Measurements from ENCODE around the gene DNAJC2. TPM values are rescaled to one million over a fixed set of nuclear protein-coding genes. Genes with fewer than 3 reads are reported as not detected.

DNAJC2 gene
- total RNA-seq, 2 donors from 2014 or later, result 20.3 to 41.3 TPM

DNA sequence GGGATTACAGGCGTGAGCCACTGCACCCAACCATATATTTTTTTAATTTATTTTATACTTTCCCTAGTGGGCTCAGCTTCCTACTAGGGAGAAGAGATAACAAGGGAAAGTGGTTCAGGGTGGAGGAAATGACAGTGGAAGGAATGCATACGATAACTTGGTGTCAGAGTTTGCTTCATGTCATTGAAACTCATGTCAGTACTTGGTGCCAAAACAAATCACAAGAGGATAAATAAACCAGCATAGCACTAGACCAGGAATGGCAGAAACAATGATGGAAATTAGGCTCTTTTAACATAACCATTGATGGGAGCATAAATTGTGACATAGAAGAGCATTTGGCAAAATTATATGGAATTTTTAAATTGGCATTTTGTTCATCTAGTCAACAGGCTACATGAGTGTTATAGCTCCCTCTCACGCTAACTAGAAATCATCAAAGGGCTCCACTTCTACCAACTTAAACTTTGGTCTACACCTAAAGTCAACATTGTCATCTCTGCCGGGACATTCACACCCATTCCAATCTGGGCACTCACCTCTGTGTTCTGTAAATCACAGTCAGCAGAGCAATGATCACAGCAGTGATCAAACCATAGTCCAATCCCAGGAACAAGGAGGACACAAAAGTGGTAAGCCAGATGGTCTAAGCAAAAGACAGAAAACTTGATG is 44.0 kb upstream of the DNAJC2 start:
- DNase-seq (ENCODE audit: low spot score) (no peak), ATAC-seq (ENCODE audit: insufficient number of reproducible peaks, low FRiP score, low read depth) (no peak)
- Histone ChIP-seq H3K27me3 (replicated peaks; ENCODE audit: insufficient read depth) (no peaks in the 10 kb centered on the region), H3K4me1 (ENCODE audit: control insufficient read depth in 1 of 2, low read depth in 2 of 2) (no peaks in the 10 kb centered on the region), H3K9me3 (no peaks in the 10 kb centered on the region), H3K27ac (no peak overlapping the region), H3K4me3 (no peak overlapping the region), H3K36me3 (no peaks in the 10 kb centered on the region)
- TF ChIP-seq, protein P1, sequence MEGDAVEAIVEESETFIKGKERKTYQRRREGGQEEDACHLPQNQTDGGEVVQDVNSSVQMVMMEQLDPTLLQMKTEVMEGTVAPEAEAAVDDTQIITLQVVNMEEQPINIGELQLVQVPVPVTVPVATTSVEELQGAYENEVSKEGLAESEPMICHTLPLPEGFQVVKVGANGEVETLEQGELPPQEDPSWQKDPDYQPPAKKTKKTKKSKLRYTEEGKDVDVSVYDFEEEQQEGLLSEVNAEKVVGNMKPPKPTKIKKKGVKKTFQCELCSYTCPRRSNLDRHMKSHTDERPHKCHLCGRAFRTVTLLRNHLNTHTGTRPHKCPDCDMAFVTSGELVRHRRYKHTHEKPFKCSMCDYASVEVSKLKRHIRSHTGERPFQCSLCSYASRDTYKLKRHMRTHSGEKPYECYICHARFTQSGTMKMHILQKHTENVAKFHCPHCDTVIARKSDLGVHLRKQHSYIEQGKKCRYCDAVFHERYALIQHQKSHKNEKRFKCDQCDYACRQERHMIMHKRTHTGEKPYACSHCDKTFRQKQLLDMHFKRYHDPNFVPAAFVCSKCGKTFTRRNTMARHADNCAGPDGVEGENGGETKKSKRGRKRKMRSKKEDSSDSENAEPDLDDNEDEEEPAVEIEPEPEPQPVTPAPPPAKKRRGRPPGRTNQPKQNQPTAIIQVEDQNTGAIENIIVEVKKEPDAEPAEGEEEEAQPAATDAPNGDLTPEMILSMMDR (IDR thresholded peaks at IDR 0.05), result no peak

GRCh38 chr7:103387242-103387641 is 42.7 kb upstream of the DNAJC2 start:
- Histone ChIP-seq H3K9me3 (no peaks in the 10 kb centered on the region), H3K36me3 (no peaks in the 10 kb centered on the region), H3K4me1 (ENCODE audit: control insufficient read depth in 1 of 2, low read depth in 2 of 2) (no peaks in the 10 kb centered on the region), H3K27me3 (replicated peaks; ENCODE audit: insufficient read depth) (no peaks in the 10 kb centered on the region), H3K27ac (no peak overlapping the region), H3K4me3 (no peak overlapping the region)
- TF ChIP-seq, protein P1 (IDR thresholded peaks at IDR 0.05), result no peak
- no peak for DNase-seq (ENCODE audit: low spot score)
- no peak for ATAC-seq (ENCODE audit: insufficient number of reproducible peaks, low FRiP score, low read depth)

GRCh38 chr7:103382032-103382402 is 37.5 kb upstream of the DNAJC2 start:
- H3K4me1 ChIP-seq (ENCODE audit: control insufficient read depth in 1 of 2, low read depth in 2 of 2), result no peaks in the 10 kb centered on the region
- H3K27me3 ChIP-seq (replicated peaks; ENCODE audit: insufficient read depth), result no peaks in the 10 kb centered on the region
- H3K36me3 ChIP-seq, result no peaks in the 10 kb centered on the region
- no peaks in the 10 kb centered on the region for H3K9me3 ChIP-seq
- H3K4me3 ChIP-seq, result no peak overlapping the region
- no peak for ATAC-seq (ENCODE audit: insufficient number of reproducible peaks, low FRiP score, low read depth)
- DNase-seq (ENCODE audit: low spot score), result no peak
- H3K27ac ChIP-seq, result no peak overlapping the region
- TF ChIP-seq, protein P1 (IDR thresholded peaks at IDR 0.05), result no peak

DNA sequence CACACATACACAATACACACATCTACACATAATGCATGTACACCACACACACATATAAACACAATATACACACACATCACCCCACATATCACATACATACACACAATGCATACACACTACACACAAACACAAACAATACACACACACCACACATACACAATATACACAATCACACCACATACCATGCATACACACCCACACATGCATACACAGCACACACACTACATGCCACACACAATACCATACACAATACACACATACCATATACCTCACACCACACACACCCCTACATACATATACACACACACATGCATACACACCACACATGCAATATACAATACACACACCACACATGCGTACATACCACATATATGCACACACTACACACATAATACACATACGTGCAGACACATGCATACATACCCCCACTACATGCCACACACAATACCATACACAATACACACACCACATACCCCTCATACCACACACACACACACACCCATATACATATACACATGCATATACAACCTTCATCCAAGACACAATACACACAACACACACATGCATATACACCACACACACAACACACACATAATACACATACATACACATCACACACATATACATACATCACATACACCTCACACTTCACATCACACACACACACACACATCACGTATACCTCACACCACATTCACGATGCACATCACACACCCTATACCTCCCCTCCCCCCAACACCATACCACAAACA is 36.9 kb upstream of the DNAJC2 start:
- no peak for ATAC-seq (ENCODE audit: insufficient number of reproducible peaks, low FRiP score, low read depth)
- TF ChIP-seq, protein P1 (IDR thresholded peaks at IDR 0.05), result no peak

GRCh38 chr7:103380395-103381191 is 36.0 kb upstream of the DNAJC2 start:
- Histone ChIP-seq H3K27ac (no peak overlapping the region), H3K4me3 (no peak overlapping the region), H3K9me3 (no peaks in the 10 kb centered on the region), H3K36me3 (no peaks in the 10 kb centered on the region), H3K4me1 (ENCODE audit: control insufficient read depth in 1 of 2, low read depth in 2 of 2) (no peaks in the 10 kb centered on the region), H3K27me3 (replicated peaks; ENCODE audit: insufficient read depth) (no peaks in the 10 kb centered on the region)
- ATAC-seq (ENCODE audit: insufficient number of reproducible peaks, low FRiP score, low read depth) (no peak), DNase-seq (ENCODE audit: low spot score) (no peak)
- TF ChIP-seq, protein P1 (IDR thresholded peaks at IDR 0.05), result no peak

More for the DNA sequence above, 36.9 kb upstream of the DNAJC2 start:
- Histone ChIP-seq H3K4me1 (ENCODE audit: control insufficient read depth in 1 of 2, low read depth in 2 of 2) (no peaks in the 10 kb centered on the region), H3K9me3 (no peaks in the 10 kb centered on the region), H3K4me3 (no peak overlapping the region), H3K27ac (no peak overlapping the region), H3K27me3 (replicated peaks; ENCODE audit: insufficient read depth) (no peaks in the 10 kb centered on the region), H3K36me3 (no peaks in the 10 kb centered on the region)
- no peak for DNase-seq (ENCODE audit: low spot score)
